Measurements from ENCODE around the gene ENAM. TPM values are rescaled to one million over a fixed set of nuclear protein-coding genes. Genes with fewer than 3 reads are reported as not detected.
"Not testable (repeated sequence)": the region's sequence is repeated elsewhere in the genome, so short reads cannot be mapped to it uniquely, and the experiment has no call there.

The ENAM gene
- total and polyA plus RNA-seq, 9 donors, result 1.4 to 4.2 (median 2.2) TPM

GRCh38 chr4:70691661-70692060 lies 63.1 kb downstream of the ENAM start:
- no peaks in the 10 kb centered on the region for H3K9me3 ChIP-seq (replicated peaks; ENCODE audit: control insufficient read depth, low read depth, low read length)
- peaks cover 10% of the 10 kb centered on the region for H3K4me1 ChIP-seq (ENCODE audit: control insufficient read depth, insufficient read depth, low read length)
- peak; percentile 16 for DNase-seq
- H3K27me3 ChIP-seq (ENCODE audit: control insufficient read depth, insufficient read depth, low read length), result no peaks in the 10 kb centered on the region
- H3K27ac ChIP-seq (ENCODE audit: low read length), result no peak overlapping the region
- peaks cover 6% of the 10 kb centered on the region for H3K36me3 ChIP-seq (ENCODE audit: control insufficient read depth, insufficient read depth, low read length)
- H3K4me3 ChIP-seq (ENCODE audit: low read length), result no peak overlapping the region
- WGBS (ENCODE audit: insufficient coverage), result no CpG with 5 or more reads among the region's 1 CpG

GRCh38 chr4:70694633-70695032 lies 66.1 kb downstream of the ENAM start:
- not testable (repeated sequence) for H3K27me3 ChIP-seq (ENCODE audit: control insufficient read depth, insufficient read depth, low read length); H3K4me1 ChIP-seq (ENCODE audit: control insufficient read depth, insufficient read depth, low read length); H3K4me3 ChIP-seq (ENCODE audit: low read length); H3K27ac ChIP-seq (ENCODE audit: low read length); H3K36me3 ChIP-seq (ENCODE audit: control insufficient read depth, insufficient read depth, low read length); DNase-seq; H3K9me3 ChIP-seq (replicated peaks; ENCODE audit: control insufficient read depth, low read depth, low read length)
- WGBS (ENCODE audit: insufficient coverage), result 100% methylated on average over 1 of the region's 7 CpGs

Other genes starting within 250 kb of the ENAM start
- not detected for gene SMR3B, start 245.6 kb upstream of the ENAM start, total RNA-seq
- under 1 TPM in 1 of 8 donors, not detected in 7; 0.20 TPM for gene SMR3B, start 245.6 kb upstream of the ENAM start, polyA plus RNA-seq (ENCODE audit: insufficient read depth in 1 of 8, insufficient read length in 8 of 8, low replicate concordance in 1 of 8)
- not detected for gene OPRPN, start 230.8 kb upstream of the ENAM start, total RNA-seq
- not detected for gene OPRPN, start 230.8 kb upstream of the ENAM start, polyA plus RNA-seq (ENCODE audit: insufficient read depth in 1 of 8, insufficient read length in 8 of 8, low replicate concordance in 1 of 8)
- gene MUC7, start 156.5 kb upstream of the ENAM start, total RNA-seq, result not detected
- under 1 TPM in 2 of 8 donors, not detected in 6; 0.15 to 0.36 TPM for gene MUC7, start 156.5 kb upstream of the ENAM start, polyA plus RNA-seq (ENCODE audit: insufficient read depth in 1 of 8, insufficient read length in 8 of 8, low replicate concordance in 1 of 8)
- not detected for gene AMTN, start 110.2 kb upstream of the ENAM start, total RNA-seq
- gene AMTN, start 110.2 kb upstream of the ENAM start, polyA plus RNA-seq (ENCODE audit: insufficient read depth in 1 of 8, insufficient read length in 8 of 8, low replicate concordance in 1 of 8), result not detected
- gene AMBN, start 36.5 kb upstream of the ENAM start, total RNA-seq, result not detected
- not detected for gene AMBN, start 36.5 kb upstream of the ENAM start, polyA plus RNA-seq (ENCODE audit: insufficient read depth in 1 of 8, insufficient read length in 8 of 8, low replicate concordance in 1 of 8)
- 2.3 TPM for gene JCHAIN, start 37.8 kb downstream of the ENAM start, total RNA-seq
- gene JCHAIN, start 37.8 kb downstream of the ENAM start, polyA plus RNA-seq (ENCODE audit: insufficient read depth in 1 of 8, insufficient read length in 8 of 8, low replicate concordance in 1 of 8), result 1 to 10 TPM in 3 of 8 donors, under 1 TPM in 5; 0.45 to 1.6 (median 0.90) TPM
- 10.7 TPM for gene UTP3, start 59.8 kb downstream of the ENAM start, total RNA-seq
- 10 to 100 TPM; 19.3 to 28.7 (median 23.8) TPM for gene UTP3, start 59.8 kb downstream of the ENAM start, polyA plus RNA-seq (ENCODE audit: insufficient read depth in 1 of 8, insufficient read length in 8 of 8, low replicate concordance in 1 of 8)
- gene RUFY3, start 93.2 kb downstream of the ENAM start, total RNA-seq, result 81.3 TPM
- gene RUFY3, start 93.2 kb downstream of the ENAM start, polyA plus RNA-seq (ENCODE audit: insufficient read depth in 1 of 8, insufficient read length in 8 of 8, low replicate concordance in 1 of 8), result 100 to 1,000 TPM in 1 of 8 donors, 10 to 100 TPM in 7; 47.7 to 102 (median 68.7) TPM
- gene GRSF1, start 211.1 kb downstream of the ENAM start, total RNA-seq, result 115 TPM
- gene GRSF1, start 211.1 kb downstream of the ENAM start, polyA plus RNA-seq (ENCODE audit: insufficient read depth in 1 of 8, insufficient read length in 8 of 8, low replicate concordance in 1 of 8), result 100 to 1,000 TPM; 127 to 198 (median 149) TPM

All from muscle of leg (tissue), 11 donors.